Body of pancreas (tissue), 4 donors: ENCODE data around the gene ADAMTS17.

Experiments
- CTCF ChIP-seq, 7 experiments: fragments of 450-650 bp in 4 of 7; fragments of 200-600 bp in 3 of 7; sonication (generic) in 3 of 7; IDR thresholded peaks; one replicate each; pipeline ENCODE4 v1.5.1; 2016 to 2019; ENCODE audit warnings: antibody characterized with exemption in 7 of 7
- POLR2A ChIP-seq, 3 donors: fragments of 450-650 bp; IDR thresholded peaks; one replicate each; pipeline ENCODE4 v1.6.1; 2016; ENCODE audit warnings: antibody characterized with exemption in 3 of 3, mild to moderate bottlenecking in 2 of 3

GRCh38 chr15:99932676-99933402 lies 408.9 kb downstream of the ADAMTS17 start:
- TF ChIP-seq CTCF (IDR thresholded peaks at IDR 0.05) (no peak), POLR2A (IDR thresholded peaks at IDR 0.05) (no peak)
